HFF-Myc (cell line): ENCODE results near the gene ITPK1.

Experiments used
- DNase-seq: peaks from one replicate; pipeline ENCODE4 v3.0.0-alpha.2; 2011; ENCODE audit warnings: low read depth; ENCODE audit errors: extremely low read depth
- H3K4me3 ChIP-seq: replicated peaks from 2 replicates; pipeline ENCODE4 v1.5.1; 2011; ENCODE audit warnings: low read depth, mild to moderate bottlenecking, control low read depth, low read length
- CTCF ChIP-seq: IDR thresholded peaks from 2 replicates; pipeline ENCODE4 v1.5.1; 2012; ENCODE audit warnings: mild to moderate bottlenecking, low read depth, low read length, control low read depth; ENCODE audit errors: missing control alignments

Gene ITPK1

GRCh38 chr14:92943855-92944570 is 171.7 kb downstream of the ITPK1 start:
- DNase-seq = no peak
- no peak for TF ChIP-seq CTCF

GRCh38 chr14:92942976-92943710 is 172.6 kb downstream of the ITPK1 start:
- H3K4me3 ChIP-seq = no peak overlapping the region
- TF ChIP-seq CTCF = no peak
- no peak for DNase-seq

More at GRCh38 chr14:92943855-92944570, 171.7 kb downstream of the ITPK1 start:
- no peak overlapping the region for H3K4me3 ChIP-seq

- DNase-seq = no peak
- no peak for TF ChIP-seq CTCF
- H3K4me3 ChIP-seq = no peak overlapping the region
These were observed 173.1 kb downstream of the ITPK1 start for GRCh38 chr14:92942576-92942975.

- H3K4me3 ChIP-seq = no peak overlapping the region
- no peak for TF ChIP-seq CTCF
- no peak for DNase-seq
These were observed 173.6 kb downstream of the ITPK1 start for GRCh38 chr14:92942136-92942535.

- no peak overlapping the region for H3K4me3 ChIP-seq
- DNase-seq = no peak
These were observed 174.2 kb downstream of the ITPK1 start for GRCh38 chr14:92941531-92941930.

GRCh38 chr14:92940543-92940942 is 175.2 kb downstream of the ITPK1 start:
- no peak for DNase-seq
- H3K4me3 ChIP-seq = no peak overlapping the region
- no peak for TF ChIP-seq CTCF

More at GRCh38 chr14:92941531-92941930, 174.2 kb downstream of the ITPK1 start:
- no peak for TF ChIP-seq CTCF
